AG09309 (cell line): ENCODE measurements around the gene KCNJ3.

Source experiments
- DNase-seq: peaks from one replicate; pipeline ENCODE4 v3.0.0-alpha.2; 2010; ENCODE audit warnings: low read depth
- H3K4me3 ChIP-seq: 2 replicates; pipeline ENCODE4 v1.5.1; 2011; ENCODE audit warnings: mild to moderate bottlenecking, low read depth, low read length, moderate library complexity; ENCODE audit not compliant: control insufficient read depth
- CTCF ChIP-seq: IDR thresholded peaks from 2 replicates; pipeline ENCODE4 v1.5.1; 2011; ENCODE audit warnings: mild to moderate bottlenecking, low read depth, low read length, inconsistent platforms; ENCODE audit not compliant: insufficient read depth, control insufficient read depth; ENCODE audit errors: missing control alignments

The KCNJ3 gene

GRCh38 chr2:154776825-154777224 lies 78.3 kb downstream of the KCNJ3 start:
- DNase-seq = no peak

GRCh38 chr2:154794406-154794805 lies 95.9 kb downstream of the KCNJ3 start:
- no peak for TF ChIP-seq CTCF
- no peak for DNase-seq
- H3K4me3 ChIP-seq = no peak overlapping the region

More at GRCh38 chr2:154776825-154777224, 78.3 kb downstream of the KCNJ3 start:
- TF ChIP-seq CTCF = no peak
- no peak overlapping the region for H3K4me3 ChIP-seq

- no peak overlapping the region for H3K4me3 ChIP-seq
- TF ChIP-seq CTCF = no peak
- DNase-seq = no peak
These were observed 97.2 kb downstream of the KCNJ3 start for GRCh38 chr2:154795651-154796050.

- no peak overlapping the region for H3K4me3 ChIP-seq
- no peak for TF ChIP-seq CTCF
- DNase-seq = no peak
These were observed 106.0 kb downstream of the KCNJ3 start for GRCh38 chr2:154804451-154804850.

- H3K4me3 ChIP-seq = no peak overlapping the region
- no peak for DNase-seq
- TF ChIP-seq CTCF = no peak
These were observed 115.1 kb downstream of the KCNJ3 start for GRCh38 chr2:154813636-154814035.

- no peak for TF ChIP-seq CTCF
- no peak overlapping the region for H3K4me3 ChIP-seq
- no peak for DNase-seq
These were observed 116.4 kb downstream of the KCNJ3 start for GRCh38 chr2:154814856-154815255.

GRCh38 chr2:154825358-154825757 lies 126.9 kb downstream of the KCNJ3 start:
- no peak for TF ChIP-seq CTCF

More at GRCh38 chr2:154825358-154825757, 126.9 kb downstream of the KCNJ3 start:
- no peak for DNase-seq
- no peak overlapping the region for H3K4me3 ChIP-seq
